Fibroblast of lung (primary cell): ENCODE results near the gene PACSIN2.

Source experiments
- CTCF ChIP-seq, 2 donors: IDR thresholded peaks in 1 of 2; conservative IDR thresholded peaks in 1 of 2; 1 replicate in 1 of 2; 2 replicates in 1 of 2; pipeline ENCODE4 v1.5.1; 2011 to 2012; ENCODE audit warnings: low read length in 2 of 2, control low read depth in 1 of 2, inconsistent platforms in 1 of 2, low read depth in 1 of 2, mild to moderate bottlenecking in 1 of 2
- EZH2 ChIP-seq: IDR thresholded peaks from 2 replicates; pipeline ENCODE4 v1.5.1; 2012; ENCODE audit warnings: low read length, control low read depth, mild to moderate bottlenecking; ENCODE audit errors: missing control alignments

- TF ChIP-seq CTCF (conservative IDR thresholded peaks at IDR 0.05 in 1 of 2, IDR thresholded peaks at IDR 0.05 in 1 of 2; ENCODE audit: low read depth in 1 of 2, low read length in 2 of 2) (no peak), EZH2 (no peak)
Measured at GRCh38 chr22:42833104-42833503, 181.8 kb downstream of the PACSIN2 start.
